HG03064 (cell line): Measurements from ENCODE around the gene PIK3AP1.
"Not testable (repeated sequence)": the region's sequence is repeated elsewhere in the genome, so short reads cannot be mapped to it uniquely, and the experiment has no call there.

Experiments
- ATAC-seq: cut with Tn5 transposase; IDR thresholded peaks from one replicate; pipeline ENCODE4 v1.9.1; 2021; ENCODE audit warnings: low read depth; ENCODE audit not compliant: unreplicated experiment

Gene PIK3AP1

GRCh38 chr10:96720422-96721206 lies at the start of gene PIK3AP1:
Gene PIK3AP1 (minus strand): TSS chr10:96720514. CDS start chr10:96720394, 120 bp downstream.
- peak; percentile 54 for ATAC-seq

DNA sequence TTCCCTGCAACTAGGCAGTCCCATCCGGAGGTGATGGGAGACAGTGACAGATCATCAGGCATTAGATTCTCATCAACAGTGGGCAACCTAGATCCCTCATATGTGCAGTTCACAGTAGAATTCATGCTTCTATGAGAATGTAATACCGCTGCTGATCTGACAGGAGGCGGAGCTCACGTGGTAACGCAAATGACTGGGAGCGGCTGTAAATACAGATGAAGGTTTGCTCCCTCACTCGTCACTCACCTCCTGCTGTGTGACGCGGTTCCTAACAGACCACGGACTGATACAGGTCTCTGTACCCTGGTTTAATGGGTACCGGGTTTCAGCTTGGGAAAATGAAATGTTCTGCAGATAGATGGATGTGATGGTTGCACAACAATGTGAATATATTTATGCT lies 47.8 kb upstream of the PIK3AP1 start:
- no peak for ATAC-seq

DNA sequence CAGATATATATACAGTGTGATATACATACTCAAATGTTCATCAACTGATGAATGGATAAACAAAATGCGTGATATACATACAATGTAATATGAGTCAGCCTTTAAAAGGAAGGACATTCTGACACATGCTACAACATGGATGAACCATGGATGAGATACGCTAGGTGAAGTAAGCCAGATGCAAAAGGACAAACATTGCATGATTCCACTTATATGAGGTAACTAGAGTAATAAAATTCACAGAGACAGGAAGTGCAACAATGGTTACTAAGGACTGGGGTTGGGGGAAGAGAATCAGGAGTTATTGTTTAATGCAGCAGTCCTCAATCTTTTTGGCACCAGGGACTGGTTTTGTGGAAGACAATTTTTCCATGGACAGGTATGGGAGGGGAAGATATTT lies 47.3 kb upstream of the PIK3AP1 start:
- no peak for ATAC-seq

GRCh38 chr10:96765406-96766240 lies 45.3 kb upstream of the PIK3AP1 start:
- ATAC-seq, result no peak

DNA sequence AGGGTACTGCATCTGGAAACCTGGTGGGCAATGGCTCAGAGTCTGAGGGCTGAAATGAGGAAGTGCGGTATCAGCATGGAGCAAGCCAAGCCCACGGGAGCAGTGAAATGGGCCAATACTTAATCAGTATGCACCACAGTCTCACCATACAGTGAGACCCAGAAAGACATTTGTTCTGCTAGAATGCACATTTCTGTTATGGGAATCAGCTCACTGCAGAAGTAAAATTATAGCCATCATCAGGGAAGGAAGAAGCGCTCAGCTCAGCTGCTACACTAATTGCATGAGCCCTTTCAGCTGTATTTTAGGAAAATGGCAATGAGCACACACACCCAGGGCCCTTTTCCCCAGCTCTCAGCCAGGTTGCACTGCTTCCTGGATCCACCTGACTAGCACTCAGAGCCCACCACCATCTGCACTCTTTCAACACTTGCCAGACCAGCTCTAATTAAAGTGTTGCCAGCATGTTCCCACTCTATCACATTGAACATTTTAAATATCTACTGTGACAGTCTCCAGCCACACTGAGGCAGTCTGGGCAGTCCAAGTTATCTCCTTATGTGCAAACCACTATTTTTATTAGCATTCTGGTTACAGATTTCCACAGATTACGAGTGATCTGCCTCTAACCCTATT lies 44.2 kb upstream of the PIK3AP1 start:
- no peak for ATAC-seq

- peak; percentile 89 for ATAC-seq
These were observed 38.1 kb upstream of the PIK3AP1 start for GRCh38 chr10:96758423-96758822.

DNA sequence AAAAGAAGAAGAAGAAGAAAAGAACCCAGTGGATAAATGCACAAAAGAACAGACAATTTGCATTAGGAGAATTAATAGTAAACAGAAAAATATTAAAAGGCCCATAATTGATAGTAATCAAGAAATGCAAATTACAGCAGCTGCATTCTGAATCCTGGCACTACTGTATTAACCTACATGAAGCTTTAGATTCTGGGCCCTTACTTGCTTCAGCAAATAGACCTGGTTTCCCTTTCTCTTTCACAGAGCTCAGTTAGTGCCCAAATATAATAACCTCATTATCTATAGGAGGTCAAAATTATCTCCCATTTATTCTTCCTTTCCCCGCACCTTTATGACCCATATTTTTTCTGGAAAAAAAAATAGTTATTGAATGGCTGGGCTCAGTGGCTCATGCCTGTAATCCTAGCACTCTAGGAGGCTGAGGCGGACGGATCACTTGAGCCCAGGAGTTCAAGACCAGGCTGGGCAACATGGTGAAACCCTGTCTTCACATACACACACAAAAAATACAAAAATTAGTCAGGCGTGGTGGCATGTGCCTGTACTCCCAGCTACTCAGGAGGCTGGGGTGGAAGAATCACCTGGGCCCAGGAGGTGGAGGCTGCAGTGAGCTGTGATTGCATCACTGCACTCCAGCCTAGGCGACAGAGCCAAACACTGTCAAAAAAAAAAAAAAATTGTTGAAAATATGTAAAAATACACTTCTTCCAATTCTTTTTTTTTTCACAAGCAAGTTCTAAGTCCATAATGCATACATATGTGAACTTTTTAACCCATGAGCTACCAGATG lies 36.0 kb upstream of the PIK3AP1 start:
- no peak for ATAC-seq

DNA sequence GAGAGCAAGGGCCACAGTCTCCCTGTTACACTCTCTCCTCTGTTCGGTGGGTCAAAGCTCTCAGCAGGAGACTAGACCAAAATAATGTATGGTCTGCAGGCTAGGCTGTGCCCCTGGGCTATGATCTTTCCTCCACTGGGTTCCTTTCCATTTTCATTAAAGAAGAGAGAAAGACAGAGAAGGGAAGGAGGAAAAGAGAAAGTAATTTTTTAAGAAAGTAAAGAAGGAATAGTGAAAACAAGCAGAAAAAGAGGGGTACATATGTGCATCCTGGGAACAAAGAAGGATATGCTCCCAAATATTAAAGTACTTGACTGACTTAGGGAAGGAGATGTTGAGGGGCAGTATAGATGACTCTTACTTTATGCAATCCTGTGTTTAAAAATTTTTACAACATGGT lies 33.6 kb upstream of the PIK3AP1 start:
- no peak for ATAC-seq

GRCh38 chr10:96752375-96752774 lies 32.1 kb upstream of the PIK3AP1 start:
- ATAC-seq, result no peak

- ATAC-seq, result not testable (repeated sequence)
These were observed 30.0 kb upstream of the PIK3AP1 start for GRCh38 chr10:96750316-96750715.

- ATAC-seq, result peak; percentile 80
These were observed 27.6 kb upstream of the PIK3AP1 start for GRCh38 chr10:96747734-96748550.

- ATAC-seq, result no peak
These were observed 26.2 kb upstream of the PIK3AP1 start for GRCh38 chr10:96746503-96746902.

DNA sequence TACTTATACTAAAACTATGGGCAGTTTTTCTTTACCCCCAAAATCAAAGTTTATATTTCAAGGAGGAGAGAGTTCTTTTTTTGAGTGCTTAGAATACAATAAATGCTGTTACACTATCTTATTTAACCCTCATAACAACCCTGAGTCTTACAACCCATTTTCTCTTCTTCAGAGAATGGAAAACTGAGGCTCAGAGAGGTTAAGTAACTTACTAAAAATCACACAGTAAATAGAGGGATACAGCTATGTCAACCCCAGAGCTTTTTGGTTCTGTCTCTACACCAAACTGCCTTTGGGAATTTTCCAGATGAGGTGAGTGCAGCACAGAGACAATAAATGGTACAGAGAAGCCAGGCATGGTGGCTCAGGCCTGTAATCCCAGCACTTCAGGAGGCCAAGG lies 25.6 kb upstream of the PIK3AP1 start:
- ATAC-seq, result no peak

- ATAC-seq, result no peak
These were observed 23.8 kb upstream of the PIK3AP1 start for GRCh38 chr10:96743988-96744585.

DNA sequence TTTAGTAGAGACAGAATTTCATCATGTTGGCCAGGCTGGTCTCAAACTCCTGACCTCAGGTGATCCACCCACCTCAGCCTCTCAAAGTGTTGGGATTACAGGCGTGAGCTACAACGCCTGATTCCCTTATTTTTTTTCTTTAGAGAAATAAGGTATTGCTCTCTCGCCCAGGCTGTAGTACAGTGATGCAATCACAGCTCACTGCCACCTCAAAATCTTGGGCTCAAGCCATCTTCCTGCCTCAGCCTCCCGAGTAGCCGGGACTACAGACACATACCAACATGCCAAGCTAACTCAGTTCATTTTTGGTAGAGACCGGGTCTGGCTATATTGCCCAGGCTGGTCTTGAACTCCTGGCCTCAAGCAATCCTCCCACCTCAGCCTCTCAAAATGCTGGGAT lies 21.2 kb upstream of the PIK3AP1 start:
- ATAC-seq, result not testable (repeated sequence)

- ATAC-seq, result no peak
These were observed 20.4 kb upstream of the PIK3AP1 start for GRCh38 chr10:96740579-96741281.

DNA sequence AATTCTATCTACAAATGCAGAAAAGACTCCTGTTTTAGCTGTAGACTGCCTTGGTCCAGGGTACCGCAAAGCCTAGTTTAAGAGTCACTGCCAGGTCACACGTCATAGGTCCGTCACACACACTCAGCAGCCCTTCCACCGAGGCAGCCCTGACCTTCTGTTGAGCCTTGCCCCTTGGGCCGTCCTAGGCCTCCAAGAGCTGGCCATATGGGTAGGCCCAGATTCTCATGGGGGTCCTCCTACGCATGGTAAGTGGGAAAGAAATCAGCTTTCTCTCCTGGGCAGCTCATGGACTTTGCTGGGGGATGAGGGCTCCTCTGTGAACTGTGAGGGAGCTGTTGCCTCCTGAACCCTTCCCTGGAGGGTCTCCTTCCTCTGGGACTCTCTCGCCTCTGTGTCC lies 19.8 kb upstream of the PIK3AP1 start:
- ATAC-seq, result no peak

- ATAC-seq, result not testable (repeated sequence)
These were observed 17.1 kb upstream of the PIK3AP1 start for GRCh38 chr10:96737307-96737902.
